H9 (cell line): ENCODE results near the gene KSR1. TPM values are rescaled to one million over a fixed set of nuclear protein-coding genes. Genes with fewer than 3 reads are reported as not detected.
A peak's percentile ranks its signal among the peaks of the same experiment; 100 is the strongest.

Experiments
- DNase-seq: peaks from one replicate; pipeline ENCODE4 v3.0.0-alpha.2; 2017
- H2AFZ ChIP-seq: one replicate; pipeline ENCODE4 v1.6.1; 2013; ENCODE audit warnings: mild to moderate bottlenecking, low read length, control low read depth, moderate library complexity
- H2AK5ac ChIP-seq: 2 replicates; pipeline ENCODE4 v1.6.1; 2013; ENCODE audit warnings: low read length, control low read depth, mixed read lengths; ENCODE audit not compliant: insufficient read length
- H2BK120ac ChIP-seq: one replicate; pipeline ENCODE4 v1.6.1; 2013; ENCODE audit warnings: low read depth, mild to moderate bottlenecking, low read length, control low read depth, inconsistent platforms; ENCODE audit not compliant: poor library complexity, severe bottlenecking
- H2BK12ac ChIP-seq: 2 replicates; pipeline ENCODE4 v1.6.1; 2013; ENCODE audit warnings: low read length, control low read depth, mixed read lengths, low read depth; ENCODE audit not compliant: insufficient read length
- H2BK15ac ChIP-seq: 2 replicates; pipeline ENCODE4 v1.6.1; 2013; ENCODE audit warnings: low read depth, low read length, control low read depth
- H2BK20ac ChIP-seq: one replicate; pipeline ENCODE4 v1.6.1; 2013; ENCODE audit warnings: low read depth, mild to moderate bottlenecking, low read length, control low read depth, inconsistent platforms; ENCODE audit not compliant: poor library complexity, severe bottlenecking
- H2BK5ac ChIP-seq: 2 replicates; pipeline ENCODE4 v1.6.1; 2013; ENCODE audit warnings: low read length, control low read depth, mixed read lengths; ENCODE audit not compliant: insufficient read length
- H3K14ac ChIP-seq: 2 replicates; pipeline ENCODE4 v1.6.1; 2013; ENCODE audit warnings: low read length, control low read depth; ENCODE audit not compliant: insufficient read depth
- H3K18ac ChIP-seq: 2 replicates; pipeline ENCODE4 v1.6.1; 2013; ENCODE audit warnings: low read depth, mild to moderate bottlenecking, mixed read lengths, low read length, control low read depth; ENCODE audit not compliant: insufficient read length
- H3K23ac ChIP-seq: 2 replicates; pipeline ENCODE4 v1.6.1; 2013; ENCODE audit warnings: low read length, control low read depth, mixed read lengths, low read depth; ENCODE audit not compliant: insufficient read length
- H3K23me2 ChIP-seq: 2 replicates; pipeline ENCODE4 v1.6.1; 2013; ENCODE audit warnings: low read depth, mild to moderate bottlenecking, mixed read lengths, low read length, control low read depth; ENCODE audit not compliant: insufficient read length, poor library complexity, severe bottlenecking
- H3K27ac ChIP-seq: 2 replicates; pipeline ENCODE4 v1.5.1; 2013; ENCODE audit warnings: low read length, control low read depth, mixed read lengths, low read depth; ENCODE audit not compliant: insufficient read length
- H3K27me3 ChIP-seq: 2 replicates; pipeline ENCODE4 v1.6.1; 2013; ENCODE audit warnings: low read length, control low read depth, inconsistent platforms; ENCODE audit not compliant: insufficient read depth
- H3K4ac ChIP-seq: 2 replicates; pipeline ENCODE4 v1.6.1; 2013; ENCODE audit warnings: low read depth, mild to moderate bottlenecking, control low read depth, inconsistent platforms, low read length, moderate library complexity
- H3K4me1 ChIP-seq: 2 replicates; pipeline ENCODE4 v1.6.1; 2013; ENCODE audit warnings: low read length, control low read depth, inconsistent platforms; ENCODE audit not compliant: insufficient read depth
- H3K4me2 ChIP-seq: 2 replicates; pipeline ENCODE4 v1.6.1; 2013; ENCODE audit warnings: low read length, control low read depth, mixed read lengths; ENCODE audit not compliant: insufficient read length, insufficient read depth
- H3K56ac ChIP-seq: 2 replicates; pipeline ENCODE4 v1.6.1; 2013; ENCODE audit warnings: low read depth, mild to moderate bottlenecking, mixed read lengths, low read length, control low read depth; ENCODE audit not compliant: insufficient read length
- H3K79me1 ChIP-seq: 2 replicates; pipeline ENCODE4 v1.6.1; 2013; ENCODE audit warnings: low read depth, mild to moderate bottlenecking, moderate library complexity, low read length, control low read depth, inconsistent platforms; ENCODE audit not compliant: insufficient read depth, poor library complexity, severe bottlenecking
- H3K79me2 ChIP-seq: 2 replicates; pipeline ENCODE4 v1.6.1; 2013; ENCODE audit warnings: low read length, control low read depth, inconsistent platforms; ENCODE audit not compliant: insufficient read depth
- H3K9ac ChIP-seq: 2 replicates; pipeline ENCODE4 v1.6.1; 2013; ENCODE audit warnings: low read length, control low read depth, mixed read lengths; ENCODE audit not compliant: insufficient read length; ENCODE audit errors: extremely low read depth
- H3K9me3 ChIP-seq: one replicate; pipeline ENCODE4 v1.6.1; 2013; ENCODE audit warnings: low read depth, low read length, inconsistent platforms; ENCODE audit not compliant: control insufficient read depth
- H3T11ph ChIP-seq: one replicate; pipeline ENCODE4 v1.6.1; 2013; ENCODE audit warnings: mild to moderate bottlenecking, low read length, control low read depth, inconsistent platforms
- H4K20me1 ChIP-seq: one replicate; pipeline ENCODE4 v1.6.1; 2013; ENCODE audit not compliant: control insufficient read depth, insufficient read length, insufficient read depth
- H4K5ac ChIP-seq: 2 replicates; pipeline ENCODE4 v1.6.1; 2013; ENCODE audit warnings: low read depth, mild to moderate bottlenecking, mixed read lengths, low read length, control low read depth; ENCODE audit not compliant: insufficient read length
- H4K8ac ChIP-seq: replicated peaks from 2 replicates; pipeline ENCODE4 v1.6.1; 2013; ENCODE audit warnings: low read length, control low read depth, mixed read lengths, low read depth; ENCODE audit not compliant: insufficient read length
- H4K91ac ChIP-seq: 2 replicates; pipeline ENCODE4 v1.6.1; 2013; ENCODE audit warnings: low read depth, mild to moderate bottlenecking, moderate library complexity, mixed read lengths, low read length, control low read depth; ENCODE audit not compliant: insufficient read length
- H3K27ac Mint-ChIP-seq, 3 experiments: 2 replicates in 2 of 3; 3 replicates in 1 of 3; pipeline ENCODE4 v1.8.0; 2020 to 2021; ENCODE audit warnings: mixed read lengths in 3 of 3, mild to moderate bottlenecking in 1 of 3, moderate library complexity in 1 of 3
- H3K27me3 Mint-ChIP-seq: 2 replicates; pipeline ENCODE4 v1.8.0; 2021; ENCODE audit warnings: low read depth, mild to moderate bottlenecking, moderate library complexity, mixed read lengths
- H3K36me3 Mint-ChIP-seq, 3 experiments: 2 replicates in 2 of 3; 3 replicates in 1 of 3; pipeline ENCODE4 v1.8.0; 2020 to 2021; ENCODE audit warnings: low read depth in 3 of 3, mixed read lengths in 3 of 3; ENCODE audit not compliant: insufficient read depth in 1 of 3
- H3K4me1 Mint-ChIP-seq, 2 experiments: 2 replicates each; pipeline ENCODE4 v1.8.0; 2020; ENCODE audit warnings: mixed read lengths in 2 of 2
- H3K4me3 Mint-ChIP-seq, 2 experiments: 2 replicates in 1 of 2; 3 replicates in 1 of 2; pipeline ENCODE4 v1.8.0; 2020 to 2021; ENCODE audit warnings: mild to moderate bottlenecking in 2 of 2, mixed read lengths in 2 of 2, moderate library complexity in 1 of 2
- H3K9me3 Mint-ChIP-seq, 2 experiments: 2 replicates in 1 of 2; 3 replicates in 1 of 2; pipeline ENCODE4 v1.8.0; 2020; ENCODE audit warnings: mild to moderate bottlenecking in 2 of 2, mixed read lengths in 2 of 2, moderate library complexity in 1 of 2
- CTCF ChIP-seq: fragments of 200-600 bp; sonication (generic); conservative IDR thresholded peaks from 3 replicates; pipeline ENCODE4 v1.8.0; 2021; ENCODE audit warnings: antibody characterized with exemption, mild to moderate bottlenecking
- WGBS: extraction: QIAGEN DNeasy Blood & Tissue Kit; methylation state at CpG from one replicate; pipeline ENCODE4 v1.1.7; 2013; ENCODE audit warnings: missing lambda C conversion rate, low lambda C conversion rate, mixed read lengths; ENCODE audit not compliant: insufficient read length; ENCODE audit errors: extremely low coverage; 5-methylcytosine and 5-hydroxymethylcytosine counted together
- total RNA-seq: library from RNA; stranded (reverse); gene quantifications from 2 replicates; pipeline ENCODE4 v1.2.1, GENCODE V29; 2021

Gene KSR1
- total RNA-seq, 1 experiment from 2014 or later: 44.9 TPM

- H3K9ac ChIP-seq: no peak overlapping the region
- H3K4me1 Mint-ChIP-seq: peaks cover 63 to 64% of the 10 kb centered on the region in 2 experiments
- H3K14ac ChIP-seq: peak overlapping the region; percentile 22; the same call in 1 of the 2 replicates
- H3K18ac ChIP-seq: no peak overlapping the region
- no peaks in the 10 kb centered on the region for H3K27me3 ChIP-seq
- no peak overlapping the region for H3T11ph ChIP-seq
- H2BK15ac ChIP-seq: no peak overlapping the region
- no peak overlapping the region for H4K8ac ChIP-seq
- no peak overlapping the region for H2BK5ac ChIP-seq
- no peak overlapping the region for H2BK120ac ChIP-seq
- H3K4ac ChIP-seq: no peak overlapping the region
- H3K27me3 Mint-ChIP-seq: no peaks in the 10 kb centered on the region
- no peak overlapping the region for H2BK12ac ChIP-seq
- H3K36me3 Mint-ChIP-seq: no peaks in the 10 kb centered on the region
- no peak overlapping the region for H3K4me2 ChIP-seq
- H2AK5ac ChIP-seq: no peak overlapping the region
- peaks cover 14% of the 10 kb centered on the region; the same call in 1 of the 2 replicates for H3K4me1 ChIP-seq
- H4K20me1 ChIP-seq: no peaks in the 10 kb centered on the region
- DNase-seq: no peak
- H3K27ac Mint-ChIP-seq: peak overlapping the region; percentile 9 to 70 (median 68); a peak in 5 of 7 replicates
- no peak overlapping the region for H3K56ac ChIP-seq
- H3K23me2 ChIP-seq: no peaks in the 10 kb centered on the region
- H3K9me3 Mint-ChIP-seq: no peaks in the 10 kb centered on the region
- peaks cover 9% of the 10 kb centered on the region; the same call in 1 of the 2 replicates for H3K79me2 ChIP-seq
- no peak overlapping the region for H4K5ac ChIP-seq
- no peak overlapping the region for H3K23ac ChIP-seq
- no peak overlapping the region for H3K27ac ChIP-seq
- no peaks in the 10 kb centered on the region for H3K9me3 ChIP-seq
- H3K4me3 Mint-ChIP-seq: no peak overlapping the region
- no peak overlapping the region for H2BK20ac ChIP-seq
- no peak overlapping the region for H4K91ac ChIP-seq
- H3K79me1 ChIP-seq: no peaks in the 10 kb centered on the region
- WGBS: no CpG with 5 or more reads among the region's 12 CpGs
- TF ChIP-seq CTCF: no peak
- H2AFZ ChIP-seq: no peak overlapping the region
Measured at GRCh38 chr17:27530764-27531391, 74.6 kb downstream of the KSR1 start.
